H9 (cell line): ENCODE data around the gene RCSD1. TPM values are rescaled to one million over a fixed set of nuclear protein-coding genes. Genes with fewer than 3 reads are reported as not detected.

Experiments
- DNase-seq: peaks from one replicate; pipeline ENCODE4 v3.0.0-alpha.2; 2017
- H2AFZ ChIP-seq: one replicate; pipeline ENCODE4 v1.6.1; 2013; ENCODE audit warnings: mild to moderate bottlenecking, low read length, control low read depth, moderate library complexity
- H2AK5ac ChIP-seq: 2 replicates; pipeline ENCODE4 v1.6.1; 2013; ENCODE audit warnings: low read length, control low read depth, mixed read lengths; ENCODE audit not compliant: insufficient read length
- H2BK120ac ChIP-seq: one replicate; pipeline ENCODE4 v1.6.1; 2013; ENCODE audit warnings: low read depth, mild to moderate bottlenecking, low read length, control low read depth, inconsistent platforms; ENCODE audit not compliant: poor library complexity, severe bottlenecking
- H2BK12ac ChIP-seq: 2 replicates; pipeline ENCODE4 v1.6.1; 2013; ENCODE audit warnings: low read length, control low read depth, mixed read lengths, low read depth; ENCODE audit not compliant: insufficient read length
- H2BK15ac ChIP-seq: 2 replicates; pipeline ENCODE4 v1.6.1; 2013; ENCODE audit warnings: low read depth, low read length, control low read depth
- H2BK20ac ChIP-seq: one replicate; pipeline ENCODE4 v1.6.1; 2013; ENCODE audit warnings: low read depth, mild to moderate bottlenecking, low read length, control low read depth, inconsistent platforms; ENCODE audit not compliant: poor library complexity, severe bottlenecking
- H2BK5ac ChIP-seq: 2 replicates; pipeline ENCODE4 v1.6.1; 2013; ENCODE audit warnings: low read length, control low read depth, mixed read lengths; ENCODE audit not compliant: insufficient read length
- H3K14ac ChIP-seq: 2 replicates; pipeline ENCODE4 v1.6.1; 2013; ENCODE audit warnings: low read length, control low read depth; ENCODE audit not compliant: insufficient read depth
- H3K18ac ChIP-seq: 2 replicates; pipeline ENCODE4 v1.6.1; 2013; ENCODE audit warnings: low read depth, mild to moderate bottlenecking, mixed read lengths, low read length, control low read depth; ENCODE audit not compliant: insufficient read length
- H3K23ac ChIP-seq: 2 replicates; pipeline ENCODE4 v1.6.1; 2013; ENCODE audit warnings: low read length, control low read depth, mixed read lengths, low read depth; ENCODE audit not compliant: insufficient read length
- H3K23me2 ChIP-seq: 2 replicates; pipeline ENCODE4 v1.6.1; 2013; ENCODE audit warnings: low read depth, mild to moderate bottlenecking, mixed read lengths, low read length, control low read depth; ENCODE audit not compliant: insufficient read length, poor library complexity, severe bottlenecking
- H3K27ac ChIP-seq: 2 replicates; pipeline ENCODE4 v1.5.1; 2013; ENCODE audit warnings: low read length, control low read depth, mixed read lengths, low read depth; ENCODE audit not compliant: insufficient read length
- H3K27me3 ChIP-seq: 2 replicates; pipeline ENCODE4 v1.6.1; 2013; ENCODE audit warnings: low read length, control low read depth, inconsistent platforms; ENCODE audit not compliant: insufficient read depth
- H3K4ac ChIP-seq: 2 replicates; pipeline ENCODE4 v1.6.1; 2013; ENCODE audit warnings: low read depth, mild to moderate bottlenecking, control low read depth, inconsistent platforms, low read length, moderate library complexity
- H3K4me1 ChIP-seq: 2 replicates; pipeline ENCODE4 v1.6.1; 2013; ENCODE audit warnings: low read length, control low read depth, inconsistent platforms; ENCODE audit not compliant: insufficient read depth
- H3K4me2 ChIP-seq: 2 replicates; pipeline ENCODE4 v1.6.1; 2013; ENCODE audit warnings: low read length, control low read depth, mixed read lengths; ENCODE audit not compliant: insufficient read length, insufficient read depth
- H3K56ac ChIP-seq: 2 replicates; pipeline ENCODE4 v1.6.1; 2013; ENCODE audit warnings: low read depth, mild to moderate bottlenecking, mixed read lengths, low read length, control low read depth; ENCODE audit not compliant: insufficient read length
- H3K79me1 ChIP-seq: 2 replicates; pipeline ENCODE4 v1.6.1; 2013; ENCODE audit warnings: low read depth, mild to moderate bottlenecking, moderate library complexity, low read length, control low read depth, inconsistent platforms; ENCODE audit not compliant: insufficient read depth, poor library complexity, severe bottlenecking
- H3K79me2 ChIP-seq: 2 replicates; pipeline ENCODE4 v1.6.1; 2013; ENCODE audit warnings: low read length, control low read depth, inconsistent platforms; ENCODE audit not compliant: insufficient read depth
- H3K9ac ChIP-seq: 2 replicates; pipeline ENCODE4 v1.6.1; 2013; ENCODE audit warnings: low read length, control low read depth, mixed read lengths; ENCODE audit not compliant: insufficient read length; ENCODE audit errors: extremely low read depth
- H3K9me3 ChIP-seq: one replicate; pipeline ENCODE4 v1.6.1; 2013; ENCODE audit warnings: low read depth, low read length, inconsistent platforms; ENCODE audit not compliant: control insufficient read depth
- H3T11ph ChIP-seq: one replicate; pipeline ENCODE4 v1.6.1; 2013; ENCODE audit warnings: mild to moderate bottlenecking, low read length, control low read depth, inconsistent platforms
- H4K20me1 ChIP-seq: one replicate; pipeline ENCODE4 v1.6.1; 2013; ENCODE audit not compliant: control insufficient read depth, insufficient read length, insufficient read depth
- H4K5ac ChIP-seq: 2 replicates; pipeline ENCODE4 v1.6.1; 2013; ENCODE audit warnings: low read depth, mild to moderate bottlenecking, mixed read lengths, low read length, control low read depth; ENCODE audit not compliant: insufficient read length
- H4K8ac ChIP-seq: replicated peaks from 2 replicates; pipeline ENCODE4 v1.6.1; 2013; ENCODE audit warnings: low read length, control low read depth, mixed read lengths, low read depth; ENCODE audit not compliant: insufficient read length
- H4K91ac ChIP-seq: 2 replicates; pipeline ENCODE4 v1.6.1; 2013; ENCODE audit warnings: low read depth, mild to moderate bottlenecking, moderate library complexity, mixed read lengths, low read length, control low read depth; ENCODE audit not compliant: insufficient read length
- H3K27ac Mint-ChIP-seq, 3 experiments: 2 replicates in 2 of 3; 3 replicates in 1 of 3; pipeline ENCODE4 v1.8.0; 2020 to 2021; ENCODE audit warnings: mixed read lengths in 3 of 3, mild to moderate bottlenecking in 1 of 3, moderate library complexity in 1 of 3
- H3K27me3 Mint-ChIP-seq: 2 replicates; pipeline ENCODE4 v1.8.0; 2021; ENCODE audit warnings: low read depth, mild to moderate bottlenecking, moderate library complexity, mixed read lengths
- H3K36me3 Mint-ChIP-seq, 3 experiments: 2 replicates in 2 of 3; 3 replicates in 1 of 3; pipeline ENCODE4 v1.8.0; 2020 to 2021; ENCODE audit warnings: low read depth in 3 of 3, mixed read lengths in 3 of 3; ENCODE audit not compliant: insufficient read depth in 1 of 3
- H3K4me1 Mint-ChIP-seq, 2 experiments: 2 replicates each; pipeline ENCODE4 v1.8.0; 2020; ENCODE audit warnings: mixed read lengths in 2 of 2
- H3K4me3 Mint-ChIP-seq, 2 experiments: 2 replicates in 1 of 2; 3 replicates in 1 of 2; pipeline ENCODE4 v1.8.0; 2020 to 2021; ENCODE audit warnings: mild to moderate bottlenecking in 2 of 2, mixed read lengths in 2 of 2, moderate library complexity in 1 of 2
- H3K9me3 Mint-ChIP-seq, 2 experiments: 2 replicates in 1 of 2; 3 replicates in 1 of 2; pipeline ENCODE4 v1.8.0; 2020; ENCODE audit warnings: mild to moderate bottlenecking in 2 of 2, mixed read lengths in 2 of 2, moderate library complexity in 1 of 2
- CTCF ChIP-seq: fragments of 200-600 bp; sonication (generic); conservative IDR thresholded peaks from 3 replicates; pipeline ENCODE4 v1.8.0; 2021; ENCODE audit warnings: antibody characterized with exemption, mild to moderate bottlenecking
- whole genome bisulfite sequencing: extraction: QIAGEN DNeasy Blood & Tissue Kit; methylation state at CpG from one replicate; pipeline ENCODE4 v1.1.7; 2013; ENCODE audit warnings: missing lambda C conversion rate, low lambda C conversion rate, mixed read lengths; ENCODE audit not compliant: insufficient read length; ENCODE audit errors: extremely low coverage; 5-methylcytosine and 5-hydroxymethylcytosine counted together
- total RNA-seq: library from RNA; stranded (reverse); gene quantifications from 2 replicates; pipeline ENCODE4 v1.2.1, GENCODE V29; 2021

RCSD1 gene
- total RNA-seq, 1 experiment from 2014 or later: 0.13 TPM

- H3K23ac ChIP-seq: no peak overlapping the region
- DNase-seq: peak; percentile 64
- H3K4me2 ChIP-seq: peak overlapping the region; percentile 61
- no peaks in the 10 kb centered on the region for H3K79me2 ChIP-seq
- H2BK5ac ChIP-seq: no peak overlapping the region
- H3K23me2 ChIP-seq: peaks cover 7% of the 10 kb centered on the region
- H3K27ac ChIP-seq: no peak overlapping the region
- H2BK20ac ChIP-seq: no peak overlapping the region
- no peak overlapping the region for H3K9ac ChIP-seq
- H4K91ac ChIP-seq: no peak overlapping the region
- no peak overlapping the region for H4K8ac ChIP-seq
- no peak overlapping the region for H2BK120ac ChIP-seq
- no peak for TF ChIP-seq CTCF
- Mint-ChIP-seq H3K4me3 (no peak overlapping the region; a peak in 2 of 5 replicates), H3K27me3 (peaks cover 73% of the 10 kb centered on the region), H3K36me3 (peaks cover 0 to 2% (median 0%) of the 10 kb centered on the region in 3 experiments; a peak in 2 of 7 replicates), H3K9me3 (no peaks in the 10 kb centered on the region), H3K27ac (no peak overlapping the region), H3K4me1 (peaks cover 22 to 23% of the 10 kb centered on the region in 2 experiments)
- H3K4me1 ChIP-seq: peaks cover 9% of the 10 kb centered on the region; the same call in 1 of the 2 replicates
- no peak overlapping the region for H2BK15ac ChIP-seq
- H4K20me1 ChIP-seq: no peaks in the 10 kb centered on the region
- peaks cover 13% of the 10 kb centered on the region for H3K27me3 ChIP-seq
- no peak overlapping the region for H3K56ac ChIP-seq
- no peak overlapping the region for H3K18ac ChIP-seq
- H3K4ac ChIP-seq: no peak overlapping the region
- 0 out of 2 replicates have a peak overlapping the region, but pooled peaks have one; percentile 11 for H3K14ac ChIP-seq
- no peak overlapping the region for H2AK5ac ChIP-seq
- no CpG with 5 or more reads among the region's 19 CpGs for WGBS
- no peak overlapping the region for H3T11ph ChIP-seq
- no peaks in the 10 kb centered on the region for H3K9me3 ChIP-seq
- H2AFZ ChIP-seq: peak overlapping the region; percentile 1
- no peaks in the 10 kb centered on the region for H3K79me1 ChIP-seq
- no peak overlapping the region for H4K5ac ChIP-seq
- H2BK12ac ChIP-seq: no peak overlapping the region
Measured at GRCh38 chr1:167635156-167635648, 5.2 kb downstream of the RCSD1 start.
